DND-41 (cell line): ENCODE results near the gene ESYT2.

Experiments used
- ATAC-seq: fragments of 200-7000 bp; cut with Tn5 transposase; 3 replicates; pipeline ENCODE4 v1.9.1; 2021; ENCODE audit warnings: low read depth; ENCODE audit not compliant: insufficient read depth
- DNase-seq: peaks from one replicate; pipeline ENCODE4 v3.0.0-alpha.2; 2020
- H2AFZ ChIP-seq: 2 replicates; pipeline ENCODE4 v1.6.0; 2012; ENCODE audit warnings: low read depth, low read length
- H3K27ac ChIP-seq: 2 replicates; pipeline ENCODE4 v1.5.1; 2012; ENCODE audit warnings: low read length, inconsistent platforms
- H3K27me3 ChIP-seq: fragments of 200-600 bp; sonication (generic); 2 replicates; pipeline ENCODE4 v1.6.0; 2012; ENCODE audit warnings: low read length, mild to moderate bottlenecking, inconsistent platforms; ENCODE audit not compliant: insufficient read depth, poor library complexity
- H3K36me3 ChIP-seq: 2 replicates; pipeline ENCODE4 v1.5.1; 2012; ENCODE audit warnings: low read length, inconsistent platforms; ENCODE audit not compliant: insufficient read depth
- H3K4me1 ChIP-seq: 2 replicates; pipeline ENCODE4 v1.5.1; 2012; ENCODE audit warnings: mild to moderate bottlenecking, low read length; ENCODE audit not compliant: insufficient read depth
- H3K4me2 ChIP-seq: 2 replicates; pipeline ENCODE4 v1.6.0; 2012; ENCODE audit warnings: mild to moderate bottlenecking, moderate library complexity, low read length, inconsistent platforms; ENCODE audit not compliant: insufficient read depth
- H3K4me3 ChIP-seq, 2 experiments: fragments of 200-600 bp in 1 of 2; shearing (Covaris generic) in 1 of 2; 2 replicates each; pipeline ENCODE4 v1.5.1; 2012 to 2016; ENCODE audit warnings: inconsistent platforms in 2 of 2, low read length in 2 of 2, mild to moderate bottlenecking in 2 of 2, low read depth in 1 of 2, moderate library complexity in 1 of 2
- H3K79me2 ChIP-seq: 2 replicates; pipeline ENCODE4 v1.6.0; 2012; ENCODE audit warnings: low read length, inconsistent platforms; ENCODE audit not compliant: insufficient read depth
- H3K9ac ChIP-seq: 2 replicates; pipeline ENCODE4 v1.6.0; 2012; ENCODE audit warnings: low read depth, mild to moderate bottlenecking, inconsistent platforms, low read length, moderate library complexity
- H3K9me3 ChIP-seq: 2 replicates; pipeline ENCODE4 v1.5.1; 2012; ENCODE audit warnings: low read length, moderate library complexity, mild to moderate bottlenecking, inconsistent platforms; ENCODE audit not compliant: insufficient read depth, severe bottlenecking
- H4K20me1 ChIP-seq: 2 replicates; pipeline ENCODE4 v1.6.0; 2012; ENCODE audit warnings: low read length; ENCODE audit not compliant: insufficient read depth
- CTCF ChIP-seq: IDR thresholded peaks from 2 replicates; pipeline ENCODE4 v1.5.1; 2012; ENCODE audit warnings: borderline replicate concordance, low read length, moderate library complexity, mild to moderate bottlenecking; ENCODE audit not compliant: poor library complexity, severe bottlenecking; ENCODE audit errors: extremely low read depth
- EZH2 ChIP-seq: IDR thresholded peaks from 3 replicates; pipeline ENCODE4 v1.6.1; 2012; ENCODE audit warnings: borderline replicate concordance, low read depth, mild to moderate bottlenecking, moderate library complexity, low read length, inconsistent platforms; ENCODE audit not compliant: severe bottlenecking

The ESYT2 gene

DNA sequence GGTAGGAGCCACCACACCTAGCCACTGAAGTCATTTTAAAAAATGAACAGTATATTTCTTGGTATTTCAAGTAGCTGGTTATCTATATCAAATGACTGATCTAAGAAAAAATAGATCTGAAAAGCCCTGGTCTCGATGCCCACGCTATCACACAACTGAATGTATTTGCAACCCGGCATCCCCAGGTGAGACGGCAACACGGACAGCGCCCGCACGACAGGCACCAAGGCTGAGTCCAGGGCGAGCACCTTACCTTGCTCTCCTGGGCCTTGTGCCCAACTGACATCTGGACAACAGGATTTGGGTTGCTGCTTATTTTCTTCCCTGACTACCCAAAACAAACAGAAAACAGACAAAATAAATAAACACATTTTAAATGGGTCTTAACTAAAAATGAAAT is 79.9 kb downstream of the ESYT2 start:
- H3K79me2 ChIP-seq: no peaks in the 10 kb centered on the region
- ATAC-seq (no peak), DNase-seq (no peak)
- no peaks in the 10 kb centered on the region for H3K9me3 ChIP-seq
- no peak overlapping the region for H3K27ac ChIP-seq
- no peaks in the 10 kb centered on the region for H3K27me3 ChIP-seq
- H2AFZ ChIP-seq: no peak overlapping the region
- H3K4me3 ChIP-seq: no peak overlapping the region
- peaks cover 89% of the 10 kb centered on the region for H3K36me3 ChIP-seq
- no peak for TF ChIP-seq CTCF
- TF ChIP-seq EZH2: no peak
- H3K4me1 ChIP-seq: no peaks in the 10 kb centered on the region
- H3K4me2 ChIP-seq: no peak overlapping the region
- H4K20me1 ChIP-seq: no peaks in the 10 kb centered on the region
- no peak overlapping the region for H3K9ac ChIP-seq

DNA sequence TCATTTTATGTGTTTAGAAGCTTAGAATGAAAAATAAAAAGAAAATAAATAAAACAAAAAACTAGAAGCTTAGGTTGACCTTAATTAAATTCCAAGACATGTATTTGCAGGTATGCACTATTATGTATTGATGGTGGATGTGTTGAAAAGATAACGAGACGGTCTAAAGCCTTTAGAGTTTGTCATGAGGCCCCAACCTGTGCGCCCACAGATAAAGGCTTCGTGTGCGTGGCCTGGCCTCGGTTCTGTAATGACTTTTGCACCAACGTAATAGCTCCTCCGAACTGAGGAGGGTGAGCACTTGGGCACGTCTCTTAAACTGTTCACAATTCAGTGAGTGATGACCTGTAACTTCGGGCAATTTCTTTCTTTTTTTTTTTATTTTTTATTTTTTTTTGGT is 81.0 kb downstream of the ESYT2 start:
- Histone ChIP-seq H3K4me2 (no peak overlapping the region), H3K27me3 (no peaks in the 10 kb centered on the region), H3K36me3 (peaks cover 92% of the 10 kb centered on the region), H3K4me3 (no peak overlapping the region), H3K4me1 (no peaks in the 10 kb centered on the region), H3K9me3 (no peaks in the 10 kb centered on the region), H4K20me1 (no peaks in the 10 kb centered on the region), H3K27ac (no peak overlapping the region), H2AFZ (no peak overlapping the region), H3K79me2 (no peaks in the 10 kb centered on the region), H3K9ac (no peak overlapping the region)
- DNase-seq (no peak), ATAC-seq (no peak)
- TF ChIP-seq EZH2 (no peak), CTCF (no peak)

DNA sequence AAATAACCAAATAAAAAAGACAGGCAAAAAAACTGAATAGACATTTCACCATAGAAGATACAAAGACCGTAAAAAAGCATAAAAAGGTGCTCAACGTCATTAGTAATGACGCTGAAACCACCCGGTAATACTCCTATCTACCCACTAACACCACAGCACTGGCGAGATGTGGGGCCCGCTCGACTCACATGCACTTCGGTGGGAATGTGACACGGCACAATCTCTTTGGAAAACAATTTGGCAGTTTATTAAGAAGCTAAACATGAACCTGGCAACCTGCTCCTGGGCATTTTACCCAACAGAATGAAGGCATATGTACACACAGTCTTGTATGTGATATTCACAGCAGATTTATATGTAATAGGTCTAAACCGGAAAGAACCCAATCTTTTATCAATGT is 81.9 kb downstream of the ESYT2 start:
- no peak overlapping the region for H3K4me2 ChIP-seq
- H3K4me3 ChIP-seq: no peak overlapping the region
- H3K79me2 ChIP-seq: no peaks in the 10 kb centered on the region
- no peaks in the 10 kb centered on the region for H4K20me1 ChIP-seq
- H3K9me3 ChIP-seq: no peaks in the 10 kb centered on the region
- no peak overlapping the region for H2AFZ ChIP-seq
- H3K27ac ChIP-seq: no peak overlapping the region
- no peaks in the 10 kb centered on the region for H3K4me1 ChIP-seq
- no peak for ATAC-seq
- no peaks in the 10 kb centered on the region for H3K27me3 ChIP-seq
- peaks cover 93% of the 10 kb centered on the region for H3K36me3 ChIP-seq
- DNase-seq: no peak
- no peak overlapping the region for H3K9ac ChIP-seq
- TF ChIP-seq EZH2 (no peak), CTCF (no peak)

- no peaks in the 10 kb centered on the region for H3K9me3 ChIP-seq
- H3K4me3 ChIP-seq: no peak overlapping the region
- no peaks in the 10 kb centered on the region for H3K79me2 ChIP-seq
- ATAC-seq: no peak
- no peaks in the 10 kb centered on the region for H4K20me1 ChIP-seq
- DNase-seq: no peak
- no peak overlapping the region for H3K4me2 ChIP-seq
- H3K4me1 ChIP-seq: no peaks in the 10 kb centered on the region
- H3K27me3 ChIP-seq: no peaks in the 10 kb centered on the region
- no peak overlapping the region for H2AFZ ChIP-seq
- H3K27ac ChIP-seq: no peak overlapping the region
- H3K9ac ChIP-seq: no peak overlapping the region
- H3K36me3 ChIP-seq: peaks cover 94% of the 10 kb centered on the region
- TF ChIP-seq CTCF: no peak
- no peak for TF ChIP-seq EZH2
Measured at GRCh38 chr7:158746957-158747356, 82.4 kb downstream of the ESYT2 start.
